HEK293 (cell line): ENCODE results near the gene ATP5F1D.

Source experiments
- CTCF ChIA-PET: fragments of 350-600 bp; formaldehyde crosslinking; extraction: SDS; loops from one replicate; lab custom pipeline; 2021; ENCODE audit warnings: antibody characterized with exemption; lab: Yijun Ruan, JAX
- POLR2A ChIA-PET: fragments of 300-600 bp; formaldehyde crosslinking; extraction: SDS; loops from one replicate; lab custom pipeline; 2020; ENCODE audit warnings: antibody characterized with exemption, inconsistent platforms; lab: Yijun Ruan, JAX
- H3K27ac ChIP-seq: fragments of 200-500 bp; sonication (Bioruptor generic); 2 replicates; pipeline ENCODE4 v1.5.1; 2014; ENCODE audit warnings: low read depth, low read length, control low read depth, inconsistent platforms; ENCODE audit errors: extremely low read depth
- H3K36me3 ChIP-seq, 2 experiments: fragments of 200-500 bp in 1 of 2; sonication (Bioruptor generic) in 1 of 2; 1 replicate in 1 of 2; 2 replicates in 1 of 2; pipeline ENCODE4 v1.5.1; 2014 to 2017; ENCODE audit warnings: inconsistent platforms in 2 of 2, low read length in 2 of 2; ENCODE audit not compliant: control insufficient read depth in 2 of 2, insufficient read depth in 1 of 2
- H3K4me1 ChIP-seq: fragments of 200-500 bp; sonication (Bioruptor generic); 2 replicates; pipeline ENCODE4 v1.5.1; 2014; ENCODE audit warnings: mild to moderate bottlenecking, low read length, inconsistent platforms; ENCODE audit not compliant: control insufficient read depth, insufficient read depth
- H3K4me3 ChIP-seq: 2 replicates; pipeline ENCODE4 v1.5.1; 2011; ENCODE audit warnings: low read depth, mild to moderate bottlenecking, control low read depth, low read length, moderate library complexity
- H3K9me3 ChIP-seq: fragments of 200-500 bp; sonication (Bioruptor generic); 2 replicates; pipeline ENCODE4 v1.5.1; 2014; ENCODE audit warnings: low read depth, low read length, inconsistent platforms; ENCODE audit not compliant: control insufficient read depth, insufficient read depth
- BCL11A ChIP-seq: fragments of 450-650 bp; formaldehyde crosslinking; IDR thresholded peaks from 2 replicates; pipeline ENCODE4 v1.5.1; 2016; ENCODE audit warnings: low read depth, missing biosample characterization, missing genetic modification characterization
- KLF16 ChIP-seq: fragments of 450-650 bp; formaldehyde crosslinking; IDR thresholded peaks from 2 replicates; pipeline ENCODE4 v1.5.1; 2017; ENCODE audit warnings: missing biosample characterization, missing genetic modification characterization
- SCRT1 ChIP-seq: fragments of 450-650 bp; formaldehyde crosslinking; IDR thresholded peaks from 2 replicates; pipeline ENCODE4 v1.5.1; 2016; ENCODE audit warnings: missing biosample characterization, missing genetic modification characterization, borderline replicate concordance
- SETDB1 ChIP-seq: IDR thresholded peaks from one replicate; pipeline ENCODE4 v1.6.1; 2017; ENCODE audit warnings: mild to moderate bottlenecking, low read length, moderate library complexity, mixed read lengths; ENCODE audit not compliant: insufficient read length
- WT1 ChIP-seq: fragments of 450-650 bp; formaldehyde crosslinking; IDR thresholded peaks from 2 replicates; pipeline ENCODE4 v1.5.1; 2016; ENCODE audit warnings: missing biosample characterization, missing genetic modification characterization
- ZNF157 ChIP-seq: fragments of 450-650 bp; formaldehyde crosslinking; IDR thresholded peaks from 2 replicates; pipeline ENCODE4 v1.5.1; 2016; ENCODE audit warnings: missing biosample characterization, missing genetic modification characterization
- ZNF2 ChIP-seq: fragments of 450-650 bp; formaldehyde crosslinking; IDR thresholded peaks from 2 replicates; pipeline ENCODE4 v1.5.1; 2016; ENCODE audit warnings: missing biosample characterization, missing genetic modification characterization
- ZNF266 ChIP-seq: fragments of 450-650 bp; formaldehyde crosslinking; IDR thresholded peaks from 2 replicates; pipeline ENCODE4 v1.5.1; 2016; ENCODE audit warnings: missing biosample characterization, missing genetic modification characterization, low read depth
- ZNF473 ChIP-seq: fragments of 450-650 bp; formaldehyde crosslinking; IDR thresholded peaks from 2 replicates; pipeline ENCODE4 v1.5.1; 2017; ENCODE audit warnings: missing biosample characterization, missing genetic modification characterization
- ZNF548 ChIP-seq: fragments of 450-650 bp; formaldehyde crosslinking; IDR thresholded peaks from 2 replicates; pipeline ENCODE4 v1.5.1; 2016; ENCODE audit warnings: missing biosample characterization, missing genetic modification characterization
- ZNF660 ChIP-seq: fragments of 450-650 bp; IDR thresholded peaks from 2 replicates; pipeline ENCODE4 v1.5.1; 2018; ENCODE audit warnings: missing biosample characterization, mild to moderate bottlenecking, missing genetic modification characterization
- ZNF664 ChIP-seq: fragments of 450-650 bp; formaldehyde crosslinking; IDR thresholded peaks from 2 replicates; pipeline ENCODE4 v1.5.1; 2016; ENCODE audit warnings: missing biosample characterization, missing genetic modification characterization
- ZNF747 ChIP-seq: fragments of 450-650 bp; formaldehyde crosslinking; IDR thresholded peaks from 2 replicates; pipeline ENCODE4 v1.5.1; 2016; ENCODE audit warnings: missing biosample characterization, missing genetic modification characterization
- ZNF791 ChIP-seq: fragments of 450-650 bp; formaldehyde crosslinking; IDR thresholded peaks from 2 replicates; pipeline ENCODE4 v1.5.1; 2016; ENCODE audit warnings: missing biosample characterization, missing genetic modification characterization
- ZSCAN23 ChIP-seq: fragments of 450-650 bp; formaldehyde crosslinking; IDR thresholded peaks from 2 replicates; pipeline ENCODE4 v1.5.1; 2016; ENCODE audit warnings: missing biosample characterization, missing genetic modification characterization
- ZSCAN30 ChIP-seq: fragments of 450-650 bp; IDR thresholded peaks from 2 replicates; pipeline ENCODE4 v1.5.1; 2018; ENCODE audit warnings: missing biosample characterization, mild to moderate bottlenecking, missing genetic modification characterization, moderate library complexity
- TF ChIP-seq, protein P1 (sequence below): fragments of 450-650 bp; formaldehyde crosslinking; IDR thresholded peaks from 2 replicates; pipeline ENCODE4 v1.5.0; 2017; ENCODE audit warnings: missing biosample characterization, missing genetic modification characterization, borderline replicate concordance
- TF ChIP-seq, protein P2 (sequence below): fragments of 450-650 bp; formaldehyde crosslinking; IDR thresholded peaks from 2 replicates; pipeline ENCODE4 v1.5.1; 2016; ENCODE audit warnings: missing biosample characterization, missing genetic modification characterization
- TF ChIP-seq, protein P3 (sequence below): fragments of 450-650 bp; formaldehyde crosslinking; IDR thresholded peaks from 2 replicates; pipeline ENCODE4 v1.5.1; 2016; ENCODE audit warnings: missing biosample characterization, missing genetic modification characterization
- TF ChIP-seq, protein P4 (sequence below): fragments of 450-650 bp; formaldehyde crosslinking; IDR thresholded peaks from 2 replicates; pipeline ENCODE4 v1.5.1; 2016; ENCODE audit warnings: missing biosample characterization, missing genetic modification characterization
- TF ChIP-seq, protein P5 (sequence below): fragments of 450-650 bp; formaldehyde crosslinking; IDR thresholded peaks from 2 replicates; pipeline ENCODE4 v1.5.1; 2016; ENCODE audit warnings: missing biosample characterization, missing genetic modification characterization

Gene ATP5F1D

DNA sequence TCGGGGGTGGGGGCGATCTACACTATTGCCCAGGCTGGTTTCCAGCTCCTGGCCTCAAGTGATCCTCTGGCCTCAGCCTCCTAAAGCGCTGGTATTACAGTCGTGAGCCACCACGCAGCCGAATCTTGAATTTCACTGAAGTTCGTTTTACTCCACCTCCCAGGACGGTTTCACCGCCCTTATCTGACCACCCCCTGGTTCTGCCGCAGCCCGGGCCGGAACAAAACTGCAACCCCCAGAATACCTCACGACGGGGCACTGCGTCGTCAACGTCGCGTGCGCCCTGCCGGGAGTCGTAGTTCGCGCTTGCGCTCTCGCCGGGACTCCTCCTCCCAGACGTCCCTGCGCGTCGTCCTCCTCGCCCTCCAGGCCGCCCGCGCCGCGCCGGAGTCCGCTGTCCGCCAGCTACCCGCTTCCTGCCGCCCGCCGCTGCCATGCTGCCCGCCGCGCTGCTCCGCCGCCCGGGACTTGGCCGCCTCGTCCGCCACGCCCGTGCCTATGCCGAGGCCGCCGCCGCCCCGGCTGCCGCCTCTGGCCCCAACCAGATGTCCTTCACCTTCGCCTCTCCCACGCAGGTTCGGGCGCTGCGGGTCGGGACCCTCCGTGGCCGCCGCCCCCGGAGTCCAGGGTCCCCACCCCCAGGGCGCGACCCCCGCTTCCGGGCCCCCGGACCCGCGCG is at the start of gene ATP5F1D (continued):
- TF ChIP-seq SETDB1 (no peak), BCL11A (tag by site-specific recombination) (no peak), ZNF157 (no peak), ZNF664 (tag by site-specific recombination) (no peak), ZNF266 (no peak), ZNF747 (tag by site-specific recombination) (no peak), KLF16 (tag by site-specific recombination) (0 out of 2 replicates have a peak, but pooled peaks have one; percentile 59), ZNF2 (tag by site-specific recombination) (no peak), ZNF660 (tag by site-specific recombination) (no peak), ZNF548 (tag by site-specific recombination) (no peak), ZSCAN23 (tag by site-specific recombination) (no peak)
- TF ChIP-seq, protein P1, sequence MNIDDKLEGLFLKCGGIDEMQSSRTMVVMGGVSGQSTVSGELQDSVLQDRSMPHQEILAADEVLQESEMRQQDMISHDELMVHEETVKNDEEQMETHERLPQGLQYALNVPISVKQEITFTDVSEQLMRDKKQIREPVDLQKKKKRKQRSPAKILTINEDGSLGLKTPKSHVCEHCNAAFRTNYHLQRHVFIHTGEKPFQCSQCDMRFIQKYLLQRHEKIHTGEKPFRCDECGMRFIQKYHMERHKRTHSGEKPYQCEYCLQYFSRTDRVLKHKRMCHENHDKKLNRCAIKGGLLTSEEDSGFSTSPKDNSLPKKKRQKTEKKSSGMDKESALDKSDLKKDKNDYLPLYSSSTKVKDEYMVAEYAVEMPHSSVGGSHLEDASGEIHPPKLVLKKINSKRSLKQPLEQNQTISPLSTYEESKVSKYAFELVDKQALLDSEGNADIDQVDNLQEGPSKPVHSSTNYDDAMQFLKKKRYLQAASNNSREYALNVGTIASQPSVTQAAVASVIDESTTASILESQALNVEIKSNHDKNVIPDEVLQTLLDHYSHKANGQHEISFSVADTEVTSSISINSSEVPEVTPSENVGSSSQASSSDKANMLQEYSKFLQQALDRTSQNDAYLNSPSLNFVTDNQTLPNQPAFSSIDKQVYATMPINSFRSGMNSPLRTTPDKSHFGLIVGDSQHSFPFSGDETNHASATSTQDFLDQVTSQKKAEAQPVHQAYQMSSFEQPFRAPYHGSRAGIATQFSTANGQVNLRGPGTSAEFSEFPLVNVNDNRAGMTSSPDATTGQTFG (tag by site-specific recombination) = no peak
- TF ChIP-seq, protein P2, sequence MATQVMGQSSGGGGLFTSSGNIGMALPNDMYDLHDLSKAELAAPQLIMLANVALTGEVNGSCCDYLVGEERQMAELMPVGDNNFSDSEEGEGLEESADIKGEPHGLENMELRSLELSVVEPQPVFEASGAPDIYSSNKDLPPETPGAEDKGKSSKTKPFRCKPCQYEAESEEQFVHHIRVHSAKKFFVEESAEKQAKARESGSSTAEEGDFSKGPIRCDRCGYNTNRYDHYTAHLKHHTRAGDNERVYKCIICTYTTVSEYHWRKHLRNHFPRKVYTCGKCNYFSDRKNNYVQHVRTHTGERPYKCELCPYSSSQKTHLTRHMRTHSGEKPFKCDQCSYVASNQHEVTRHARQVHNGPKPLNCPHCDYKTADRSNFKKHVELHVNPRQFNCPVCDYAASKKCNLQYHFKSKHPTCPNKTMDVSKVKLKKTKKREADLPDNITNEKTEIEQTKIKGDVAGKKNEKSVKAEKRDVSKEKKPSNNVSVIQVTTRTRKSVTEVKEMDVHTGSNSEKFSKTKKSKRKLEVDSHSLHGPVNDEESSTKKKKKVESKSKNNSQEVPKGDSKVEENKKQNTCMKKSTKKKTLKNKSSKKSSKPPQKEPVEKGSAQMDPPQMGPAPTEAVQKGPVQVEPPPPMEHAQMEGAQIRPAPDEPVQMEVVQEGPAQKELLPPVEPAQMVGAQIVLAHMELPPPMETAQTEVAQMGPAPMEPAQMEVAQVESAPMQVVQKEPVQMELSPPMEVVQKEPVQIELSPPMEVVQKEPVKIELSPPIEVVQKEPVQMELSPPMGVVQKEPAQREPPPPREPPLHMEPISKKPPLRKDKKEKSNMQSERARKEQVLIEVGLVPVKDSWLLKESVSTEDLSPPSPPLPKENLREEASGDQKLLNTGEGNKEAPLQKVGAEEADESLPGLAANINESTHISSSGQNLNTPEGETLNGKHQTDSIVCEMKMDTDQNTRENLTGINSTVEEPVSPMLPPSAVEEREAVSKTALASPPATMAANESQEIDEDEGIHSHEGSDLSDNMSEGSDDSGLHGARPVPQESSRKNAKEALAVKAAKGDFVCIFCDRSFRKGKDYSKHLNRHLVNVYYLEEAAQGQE = no peak
- TF ChIP-seq, protein P3, sequence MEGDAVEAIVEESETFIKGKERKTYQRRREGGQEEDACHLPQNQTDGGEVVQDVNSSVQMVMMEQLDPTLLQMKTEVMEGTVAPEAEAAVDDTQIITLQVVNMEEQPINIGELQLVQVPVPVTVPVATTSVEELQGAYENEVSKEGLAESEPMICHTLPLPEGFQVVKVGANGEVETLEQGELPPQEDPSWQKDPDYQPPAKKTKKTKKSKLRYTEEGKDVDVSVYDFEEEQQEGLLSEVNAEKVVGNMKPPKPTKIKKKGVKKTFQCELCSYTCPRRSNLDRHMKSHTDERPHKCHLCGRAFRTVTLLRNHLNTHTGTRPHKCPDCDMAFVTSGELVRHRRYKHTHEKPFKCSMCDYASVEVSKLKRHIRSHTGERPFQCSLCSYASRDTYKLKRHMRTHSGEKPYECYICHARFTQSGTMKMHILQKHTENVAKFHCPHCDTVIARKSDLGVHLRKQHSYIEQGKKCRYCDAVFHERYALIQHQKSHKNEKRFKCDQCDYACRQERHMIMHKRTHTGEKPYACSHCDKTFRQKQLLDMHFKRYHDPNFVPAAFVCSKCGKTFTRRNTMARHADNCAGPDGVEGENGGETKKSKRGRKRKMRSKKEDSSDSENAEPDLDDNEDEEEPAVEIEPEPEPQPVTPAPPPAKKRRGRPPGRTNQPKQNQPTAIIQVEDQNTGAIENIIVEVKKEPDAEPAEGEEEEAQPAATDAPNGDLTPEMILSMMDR = 0 out of 2 replicates have a peak, but pooled peaks have one; percentile 16
- TF ChIP-seq, protein P4, sequence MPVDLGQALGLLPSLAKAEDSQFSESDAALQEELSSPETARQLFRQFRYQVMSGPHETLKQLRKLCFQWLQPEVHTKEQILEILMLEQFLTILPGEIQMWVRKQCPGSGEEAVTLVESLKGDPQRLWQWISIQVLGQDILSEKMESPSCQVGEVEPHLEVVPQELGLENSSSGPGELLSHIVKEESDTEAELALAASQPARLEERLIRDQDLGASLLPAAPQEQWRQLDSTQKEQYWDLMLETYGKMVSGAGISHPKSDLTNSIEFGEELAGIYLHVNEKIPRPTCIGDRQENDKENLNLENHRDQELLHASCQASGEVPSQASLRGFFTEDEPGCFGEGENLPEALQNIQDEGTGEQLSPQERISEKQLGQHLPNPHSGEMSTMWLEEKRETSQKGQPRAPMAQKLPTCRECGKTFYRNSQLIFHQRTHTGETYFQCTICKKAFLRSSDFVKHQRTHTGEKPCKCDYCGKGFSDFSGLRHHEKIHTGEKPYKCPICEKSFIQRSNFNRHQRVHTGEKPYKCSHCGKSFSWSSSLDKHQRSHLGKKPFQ (tag by site-specific recombination) = no peak

DNA sequence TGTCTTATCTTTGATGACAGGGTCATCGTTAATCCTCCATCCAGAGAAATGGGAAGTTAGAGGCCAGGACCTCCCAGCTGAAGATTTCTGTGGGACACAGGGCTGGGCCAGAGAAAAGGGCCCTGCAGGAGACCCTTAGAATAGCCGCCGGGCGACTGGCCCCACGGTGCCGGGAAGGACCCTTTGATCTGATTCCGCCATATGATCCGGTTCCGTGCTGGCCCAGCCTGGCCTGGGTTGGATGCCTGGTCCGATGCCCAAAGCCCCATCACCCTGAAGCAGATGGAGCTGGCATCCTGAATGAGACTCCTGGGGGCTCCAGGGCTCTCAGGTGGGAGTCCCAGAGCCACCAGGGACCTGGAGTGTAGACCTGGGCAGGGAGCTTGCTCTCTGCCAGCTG is 42.0 kb upstream of the ATP5F1D start:
- ChIA-PET CTCF (interaction anchor here (0.6 to 1.8 kb wide), 3 partner anchors 25 to 198 kb away, joined by 3 to 12 read pairs (median 4); no protein-coding TSS in a partner anchor), POLR2A (interaction anchor here (0.6 to 1.4 kb wide), 2 partner anchors 69 to 94 kb away, joined by 4 read pairs; partner anchors contain the start of gene CIRBP)
- Histone ChIP-seq H3K4me1 (peaks cover 7% of the 10 kb centered on the region), H3K27ac (no peak overlapping the region), H3K9me3 (no peaks in the 10 kb centered on the region), H3K4me3 (no peak overlapping the region), H3K36me3 (no peaks in the 10 kb centered on the region)
- no peak for TF ChIP-seq SETDB1
- TF ChIP-seq SCRT1 (tag by site-specific recombination) = no peak
- TF ChIP-seq ZSCAN30 (tag by site-specific recombination) = no peak
- TF ChIP-seq, protein P5, sequence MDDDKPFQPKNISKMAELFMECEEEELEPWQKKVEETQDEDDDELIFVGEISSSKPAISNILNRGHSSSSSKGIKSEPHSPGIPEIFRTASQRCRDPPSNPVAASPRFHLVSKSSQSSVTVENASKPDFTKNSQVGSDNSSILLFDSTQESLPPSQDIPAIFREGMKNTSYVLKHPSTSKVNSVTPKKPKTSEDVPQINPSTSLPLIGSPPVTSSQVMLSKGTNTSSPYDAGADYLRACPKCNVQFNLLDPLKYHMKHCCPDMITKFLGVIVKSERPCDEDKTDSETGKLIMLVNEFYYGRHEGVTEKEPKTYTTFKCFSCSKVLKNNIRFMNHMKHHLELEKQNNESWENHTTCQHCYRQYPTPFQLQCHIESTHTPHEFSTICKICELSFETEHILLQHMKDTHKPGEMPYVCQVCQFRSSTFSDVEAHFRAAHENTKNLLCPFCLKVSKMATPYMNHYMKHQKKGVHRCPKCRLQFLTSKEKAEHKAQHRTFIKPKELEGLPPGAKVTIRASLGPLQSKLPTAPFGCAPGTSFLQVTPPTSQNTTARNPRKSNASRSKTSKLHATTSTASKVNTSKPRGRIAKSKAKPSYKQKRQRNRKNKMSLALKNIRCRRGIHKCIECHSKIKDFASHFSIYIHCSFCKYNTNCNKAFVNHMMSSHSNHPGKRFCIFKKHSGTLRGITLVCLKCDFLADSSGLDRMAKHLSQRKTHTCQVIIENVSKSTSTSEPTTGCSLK (tag by site-specific recombination) = no peak
- TF ChIP-seq ZNF747 (tag by site-specific recombination) = no peak
- TF ChIP-seq, protein P2 = no peak
- no peak for TF ChIP-seq WT1 (tag by site-specific recombination)
- TF ChIP-seq ZNF791 (tag by site-specific recombination) = no peak
- TF ChIP-seq ZNF473 = no peak
